Osteocyte (in vitro differentiated cells): ENCODE data around the gene DAPK3. TPM values are rescaled to one million over a fixed set of nuclear protein-coding genes. Genes with fewer than 3 reads are reported as not detected.

ENCODE experiments used
- DNase-seq: peaks from one replicate; pipeline ENCODE4 v3.0.0; 2021; ENCODE audit warnings: mixed read lengths; ENCODE audit not compliant: unreplicated experiment; ENCODE audit errors: extremely low spot score
- H3K27ac Mint-ChIP-seq: one replicate; pipeline ENCODE4 v1.8.0; 2021; ENCODE audit warnings: mild to moderate bottlenecking, mixed read lengths; ENCODE audit not compliant: unreplicated experiment
- H3K27me3 Mint-ChIP-seq: one replicate; pipeline ENCODE4 v1.8.0; 2021; ENCODE audit warnings: mixed read lengths; ENCODE audit not compliant: unreplicated experiment
- H3K36me3 Mint-ChIP-seq: one replicate; pipeline ENCODE4 v1.8.0; 2021; ENCODE audit warnings: mixed read lengths; ENCODE audit not compliant: unreplicated experiment
- H3K4me1 Mint-ChIP-seq: one replicate; pipeline ENCODE4 v1.8.0; 2021; ENCODE audit warnings: mixed read lengths; ENCODE audit not compliant: unreplicated experiment
- H3K4me3 Mint-ChIP-seq: one replicate; pipeline ENCODE4 v1.8.0; 2021; ENCODE audit warnings: mild to moderate bottlenecking, moderate library complexity, mixed read lengths; ENCODE audit not compliant: unreplicated experiment
- H3K9me3 Mint-ChIP-seq: one replicate; pipeline ENCODE4 v1.8.0; 2021; ENCODE audit warnings: mixed read lengths; ENCODE audit not compliant: unreplicated experiment
- CTCF ChIP-seq: fragments of 200-600 bp; sonication (generic); IDR thresholded peaks from 2 replicates; pipeline ENCODE4 v1.5.0; 2021; ENCODE audit warnings: antibody characterized with exemption, mild to moderate bottlenecking, moderate library complexity
- microRNA-seq: library from miRNA; unstranded; fragments of <30 nt; microRNA quantifications from one replicate; pipeline ENCODE4 v1.1.0, GENCODE V29; 2020; ENCODE audit not compliant: unreplicated experiment
- total RNA-seq: library from RNA; stranded (reverse); gene quantifications from 2 replicates; pipeline ENCODE4 v1.2.1, GENCODE V29; 2021

Gene DAPK3
- total RNA-seq, 1 donor from 2014 or later = 92.9 TPM

GRCh38 chr19:3916033-3916432, 54.9 kb downstream of the DAPK3 start:
- no peak for DNase-seq
- TF ChIP-seq CTCF = no peak

GRCh38 chr19:3914199-3914598, 56.7 kb downstream of the DAPK3 start:
- Mint-ChIP-seq H3K36me3 (no peaks in the 10 kb centered on the region), H3K27me3 (peaks cover 4% of the 10 kb centered on the region), H3K4me3 (no peak overlapping the region), H3K27ac (no peak overlapping the region), H3K4me1 (no peaks in the 10 kb centered on the region), H3K9me3 (no peaks in the 10 kb centered on the region)
- DNase-seq = no peak
- TF ChIP-seq CTCF = no peak

More at GRCh38 chr19:3916033-3916432, 54.9 kb downstream of the DAPK3 start:
- H3K27me3 Mint-ChIP-seq = peaks cover 4% of the 10 kb centered on the region
- H3K4me1 Mint-ChIP-seq = no peaks in the 10 kb centered on the region
- H3K4me3 Mint-ChIP-seq = no peak overlapping the region
- H3K9me3 Mint-ChIP-seq = no peaks in the 10 kb centered on the region
- H3K36me3 Mint-ChIP-seq = no peaks in the 10 kb centered on the region
- H3K27ac Mint-ChIP-seq = no peak overlapping the region

DNA sequence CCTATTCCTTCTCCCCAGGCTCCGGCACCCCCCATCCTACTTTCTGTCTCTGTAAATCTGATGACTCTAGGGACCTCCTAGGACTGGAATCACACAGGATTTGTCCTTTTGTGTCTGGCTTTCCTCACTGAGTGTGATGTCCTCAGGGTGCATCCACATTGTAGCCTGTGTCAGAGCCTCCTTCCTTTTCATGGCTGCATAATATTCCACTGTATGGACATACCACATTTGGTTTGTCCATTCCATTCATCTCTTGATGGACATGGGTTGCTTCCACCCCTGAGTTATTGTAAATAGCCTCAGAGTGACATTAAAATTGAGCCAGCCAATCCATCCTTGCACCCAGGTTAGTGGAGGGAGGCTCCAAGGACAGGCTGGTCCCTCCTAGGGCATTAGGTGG, 60.8 kb downstream of the DAPK3 start:
- no peak for TF ChIP-seq CTCF
- Mint-ChIP-seq H3K27ac (no peak overlapping the region), H3K27me3 (no peaks in the 10 kb centered on the region), H3K4me3 (no peak overlapping the region), H3K9me3 (no peaks in the 10 kb centered on the region), H3K36me3 (no peaks in the 10 kb centered on the region), H3K4me1 (no peaks in the 10 kb centered on the region)
- no peak for DNase-seq

Small RNA genes lying within 50 kb of the gene (microRNA-seq; reads per million reads assigned to microRNA genes)
- not detected for gene MIR637

Other genes with a start within 250 kb of the DAPK3 start
- 21.6 and 24.7 TPM in 2 replicates for gene APBA3, start 209.4 kb downstream of the DAPK3 start, total RNA-seq
- gene MRPL54, start 208.4 kb downstream of the DAPK3 start, total RNA-seq = 43.8 and 53.2 TPM in 2 replicates
- gene RAX2, start 198.9 kb downstream of the DAPK3 start, total RNA-seq = not detected in 2 replicates
- gene MATK, start 184.7 kb downstream of the DAPK3 start, total RNA-seq = not detected in 2 replicates
- 0.44 TPM in 1 of 2 replicates, not detected in the other for gene ZFR2, start 102.1 kb downstream of the DAPK3 start, total RNA-seq
- not detected in 2 replicates for gene ATCAY, start 90.4 kb downstream of the DAPK3 start, total RNA-seq
- gene NMRK2, start 38.0 kb downstream of the DAPK3 start, total RNA-seq = not detected in 2 replicates
- 3,162 and 3,203 TPM in 2 replicates for gene EEF2, start 14.4 kb upstream of the DAPK3 start, total RNA-seq
- gene PIAS4, start 36.6 kb upstream of the DAPK3 start, total RNA-seq = 28.8 and 29.4 TPM in 2 replicates
- 29.4 and 30.0 TPM in 2 replicates for gene ZBTB7A, start 95.8 kb upstream of the DAPK3 start, total RNA-seq
- gene MAP2K2, start 153.0 kb upstream of the DAPK3 start, total RNA-seq = 174 and 182 TPM in 2 replicates
- not detected in 2 replicates for gene CREB3L3, start 182.5 kb upstream of the DAPK3 start, total RNA-seq
- 23.9 and 26.0 TPM in 2 replicates for gene SIRT6, start 211.5 kb upstream of the DAPK3 start, total RNA-seq
- gene ANKRD24, start 211.6 kb upstream of the DAPK3 start, total RNA-seq = 0.73 and 0.89 TPM in 2 replicates